Measurements from ENCODE around the gene LRPPRC.

LRPPRC gene

DNA sequence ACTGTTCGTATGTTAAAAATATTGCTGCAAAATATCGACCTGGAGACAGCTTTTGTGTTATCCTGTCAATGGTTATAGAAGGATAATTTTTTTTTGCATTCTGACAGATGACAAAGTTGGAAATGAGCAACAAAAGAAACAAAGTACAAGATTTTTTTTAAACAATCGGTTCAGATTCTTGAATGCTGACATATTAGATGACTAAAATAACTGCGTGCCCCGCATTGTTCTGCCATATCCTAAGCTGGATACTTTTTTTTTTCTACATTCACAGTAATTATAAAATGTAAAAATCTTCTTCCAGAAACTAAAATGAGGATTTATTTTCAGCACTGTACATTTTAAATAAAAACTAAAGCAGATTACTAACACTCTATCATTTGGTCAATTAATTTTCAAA lies 89.9 kb downstream of the LRPPRC start:
- no peak for FAIRE-seq

DNA sequence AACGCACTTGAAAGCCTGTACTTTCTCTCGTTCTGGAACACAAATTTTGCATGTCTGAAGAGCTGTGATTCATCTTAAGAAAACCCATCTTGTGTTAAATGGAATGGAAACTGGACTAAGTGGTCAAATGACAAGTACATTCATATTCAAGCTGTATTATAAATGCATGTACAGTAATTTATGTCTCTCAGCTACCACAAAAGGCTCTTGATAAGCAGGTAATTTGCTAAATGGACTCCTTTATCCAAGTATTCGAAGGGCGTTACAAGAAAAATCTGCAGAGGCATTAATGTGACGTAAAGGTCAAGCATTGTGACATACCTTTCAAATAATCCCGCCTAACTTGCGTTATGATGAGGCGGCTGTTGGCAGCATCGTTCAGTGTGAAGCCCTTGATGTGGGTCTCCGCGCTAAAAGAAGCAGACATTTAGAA lies 90.4 kb downstream of the LRPPRC start:
- no peak for FAIRE-seq

DNA sequence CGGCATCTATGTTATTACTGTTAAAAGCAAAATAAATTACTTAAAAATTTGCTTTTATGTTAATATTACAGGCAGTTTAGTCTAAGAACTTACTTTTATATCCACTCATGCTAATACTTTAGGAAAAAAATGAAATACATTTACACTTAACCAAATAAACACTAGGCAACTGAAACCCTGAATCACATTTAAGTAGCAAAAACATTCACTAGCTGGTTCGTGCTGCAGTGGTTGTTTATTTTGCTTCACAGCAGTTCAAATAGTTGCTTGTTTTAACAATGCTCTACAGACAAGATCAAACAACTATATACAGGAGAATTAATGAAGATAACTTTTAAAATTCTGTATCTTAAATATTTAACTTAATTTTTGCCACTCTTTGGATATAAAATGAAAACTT lies 96.2 kb downstream of the LRPPRC start:
- FAIRE-seq = no peak

DNA sequence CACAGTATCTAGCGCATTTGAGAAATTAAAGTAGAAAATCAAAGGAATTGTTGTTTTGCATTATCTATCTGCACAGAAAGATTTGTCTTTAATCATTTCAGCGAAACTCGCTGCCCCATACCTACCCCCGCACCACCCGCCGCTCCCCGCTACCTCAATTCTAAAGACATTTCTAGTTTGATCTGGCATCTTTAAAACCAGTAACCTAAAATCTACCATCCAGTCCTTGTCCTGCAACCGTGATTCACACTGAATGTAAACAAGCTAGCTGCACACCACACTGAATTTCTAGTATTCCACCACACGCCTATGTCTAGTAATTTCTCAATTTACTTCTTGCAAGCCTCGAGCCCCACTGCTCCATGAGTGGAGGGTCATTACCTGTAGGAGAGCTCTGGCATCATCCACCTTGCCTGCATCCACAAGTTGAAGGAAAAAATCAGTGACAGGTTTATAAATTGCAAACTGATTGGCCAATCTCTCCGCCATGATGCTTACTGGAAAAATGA lies 96.9 kb downstream of the LRPPRC start:
- no peak for FAIRE-seq

DNA sequence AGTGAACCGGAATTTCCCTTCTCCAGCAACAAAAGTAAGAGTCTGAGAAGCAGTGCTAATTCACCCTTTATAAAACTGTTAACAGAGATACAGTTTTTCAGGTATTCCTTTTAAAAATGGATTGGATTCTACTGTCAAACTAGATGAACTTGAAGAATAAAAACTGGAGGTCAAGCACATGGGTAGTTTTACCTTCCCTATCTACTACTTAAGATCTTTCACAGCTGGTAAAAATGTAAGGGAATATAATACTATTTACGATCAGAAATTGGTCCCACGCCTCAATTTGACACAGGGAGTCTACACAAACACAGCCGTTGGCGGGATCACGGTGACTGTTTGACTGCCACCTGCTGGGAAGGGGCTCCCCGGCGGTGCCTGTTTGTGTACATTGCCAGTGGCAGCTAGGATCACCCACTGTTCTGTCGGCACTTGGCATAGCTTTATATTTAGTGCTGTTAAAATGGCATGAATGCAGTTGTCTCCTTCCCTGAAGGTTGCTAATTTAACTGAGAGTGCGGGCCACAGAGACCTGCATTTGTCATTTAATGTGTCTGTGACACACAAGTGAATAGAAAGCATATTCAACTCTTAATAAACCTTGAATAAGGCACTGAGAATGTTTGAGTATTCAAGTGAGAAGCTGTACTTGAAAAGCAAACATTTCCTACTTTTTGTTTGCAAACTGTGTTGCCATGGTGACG lies 97.5 kb downstream of the LRPPRC start:
- no peak for FAIRE-seq

DNA sequence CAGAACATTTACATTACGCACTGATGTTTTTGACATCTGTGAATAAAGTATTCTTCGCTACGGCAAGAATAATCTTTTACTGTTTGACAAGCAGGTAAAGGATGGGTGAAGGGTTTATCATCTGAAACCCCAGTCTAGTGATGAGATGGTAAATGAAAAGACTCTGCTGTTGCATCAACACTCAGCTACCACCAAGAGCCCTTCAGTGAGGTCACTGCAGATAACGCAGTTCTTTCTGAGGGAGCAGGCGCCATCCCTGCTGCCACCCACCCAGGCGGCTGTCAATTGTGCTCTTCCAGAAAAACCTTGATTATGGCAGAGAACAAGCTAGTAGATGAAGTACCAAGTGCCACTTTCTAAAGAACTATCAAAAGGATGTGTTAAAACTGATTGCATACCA lies 98.3 kb downstream of the LRPPRC start:
- no peak for FAIRE-seq

DNA sequence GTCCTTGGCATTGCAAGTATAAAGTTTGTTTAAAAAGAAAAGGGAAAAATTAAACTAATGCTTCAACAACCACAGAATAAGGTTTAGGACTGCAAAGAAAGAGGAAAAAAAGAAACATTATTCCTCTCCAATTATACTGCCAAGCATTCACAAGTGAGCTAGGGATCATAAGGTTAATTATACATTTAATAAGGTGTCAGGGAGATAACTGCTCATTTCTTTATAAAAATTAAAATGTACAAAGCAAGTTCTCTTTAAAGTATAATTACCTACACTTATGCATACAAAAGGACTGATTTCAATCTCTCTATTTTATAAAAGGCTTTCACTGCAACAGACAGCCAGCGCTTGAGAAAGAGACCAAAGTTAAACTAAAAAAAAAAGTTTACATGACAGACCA lies 98.9 kb downstream of the LRPPRC start:
- no peak for FAIRE-seq

DNA sequence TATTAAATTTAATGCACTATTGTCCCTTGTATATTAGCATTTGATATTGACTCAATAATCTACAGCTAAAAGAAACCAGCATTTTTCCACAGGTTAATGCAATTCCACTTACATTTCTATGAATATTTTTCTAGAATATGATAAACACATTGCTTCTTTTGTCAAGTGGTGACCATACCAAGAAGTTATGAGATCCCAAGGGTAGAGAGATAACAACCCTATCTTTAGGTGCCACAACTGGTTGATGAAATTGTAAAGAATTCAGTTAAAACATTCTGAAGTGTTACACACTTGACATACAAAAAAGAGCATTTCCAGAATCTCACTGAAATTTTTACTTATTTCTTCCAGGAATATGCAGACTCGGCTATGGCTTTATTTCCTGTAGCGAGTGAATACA lies 101.0 kb downstream of the LRPPRC start:
- no peak for FAIRE-seq

DNA sequence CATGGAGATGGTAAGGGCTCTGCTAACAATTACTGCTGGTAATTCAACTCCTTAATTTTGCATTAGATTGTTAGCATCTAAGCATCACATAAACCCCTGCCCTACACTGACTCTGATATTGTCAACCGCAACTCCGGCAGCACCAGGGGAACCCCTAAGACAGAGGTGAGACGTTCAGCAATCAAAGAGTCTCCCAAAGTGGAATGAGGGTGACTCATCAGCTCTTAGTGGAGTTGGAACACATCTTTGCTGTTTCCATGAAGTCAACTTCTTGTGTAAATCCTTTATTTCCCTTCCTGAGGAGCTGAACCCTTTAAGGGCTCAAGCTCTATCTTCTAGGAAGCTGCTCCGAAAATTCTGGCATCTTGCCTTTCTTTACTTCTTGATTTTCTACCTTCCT lies 104.9 kb downstream of the LRPPRC start:
- FAIRE-seq = no peak

DNA sequence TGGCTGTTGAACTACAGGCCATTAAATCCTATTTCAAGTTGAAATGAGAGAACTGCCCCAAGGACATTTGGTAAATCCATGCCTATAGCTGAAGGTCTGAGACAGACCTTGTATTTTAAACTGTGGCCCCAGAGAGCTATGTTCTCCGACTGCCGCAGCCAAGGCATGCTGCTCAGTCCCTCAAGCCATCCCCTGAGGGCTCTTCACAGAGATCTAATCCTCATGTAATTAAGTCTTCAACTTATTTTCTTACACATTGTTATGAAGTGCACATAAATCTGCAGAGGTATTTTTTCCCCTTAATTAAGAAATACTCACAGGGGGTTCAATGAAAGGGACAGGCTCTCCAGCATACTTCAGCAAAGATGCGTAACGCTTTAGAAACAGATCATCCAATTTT lies 106.4 kb downstream of the LRPPRC start:
- FAIRE-seq = no peak

DNA sequence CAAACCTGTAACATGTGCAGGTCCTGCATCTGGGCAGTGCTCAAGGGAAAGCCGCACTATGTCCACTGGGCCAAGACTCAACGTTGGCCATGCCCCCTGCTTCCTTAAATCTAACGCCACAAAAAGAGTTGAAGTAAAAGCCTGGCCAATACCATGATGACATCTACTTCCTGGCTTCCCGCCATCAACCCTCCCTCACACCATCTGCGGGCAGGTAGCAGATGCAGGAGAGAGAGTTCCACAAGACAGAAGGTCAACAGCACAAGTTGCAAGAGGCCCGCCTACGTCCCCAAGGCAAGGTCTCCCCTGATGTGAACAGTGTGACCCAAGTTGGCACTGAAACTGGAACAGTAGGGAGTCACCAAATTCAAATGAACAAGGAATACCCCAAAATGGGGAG lies 108.6 kb downstream of the LRPPRC start:
- FAIRE-seq = no peak

DNA sequence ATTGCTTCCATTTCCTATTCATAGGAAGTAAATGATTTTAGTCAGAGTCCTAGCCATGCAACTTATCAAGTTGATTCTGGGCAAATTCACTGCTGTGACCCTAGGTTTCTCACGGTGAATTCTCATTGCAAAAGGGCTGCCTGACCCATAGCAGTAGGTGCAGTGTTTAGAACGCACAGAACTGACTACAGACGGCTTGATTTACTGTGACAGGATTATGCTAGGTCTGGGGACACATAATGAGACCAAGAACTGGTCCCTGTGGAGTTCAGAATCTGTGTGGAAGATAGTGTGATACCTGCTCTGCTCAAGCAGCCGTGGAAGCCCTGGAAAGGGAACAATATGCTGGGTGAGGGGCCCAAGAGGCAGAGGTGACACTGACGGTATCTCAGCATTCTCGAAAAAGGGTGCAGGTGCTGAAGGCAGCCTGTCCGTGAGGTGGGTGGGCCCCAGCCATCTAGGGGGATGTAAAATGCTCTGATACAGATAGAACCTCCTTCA lies 110.6 kb downstream of the LRPPRC start:
- FAIRE-seq = no peak

DNA sequence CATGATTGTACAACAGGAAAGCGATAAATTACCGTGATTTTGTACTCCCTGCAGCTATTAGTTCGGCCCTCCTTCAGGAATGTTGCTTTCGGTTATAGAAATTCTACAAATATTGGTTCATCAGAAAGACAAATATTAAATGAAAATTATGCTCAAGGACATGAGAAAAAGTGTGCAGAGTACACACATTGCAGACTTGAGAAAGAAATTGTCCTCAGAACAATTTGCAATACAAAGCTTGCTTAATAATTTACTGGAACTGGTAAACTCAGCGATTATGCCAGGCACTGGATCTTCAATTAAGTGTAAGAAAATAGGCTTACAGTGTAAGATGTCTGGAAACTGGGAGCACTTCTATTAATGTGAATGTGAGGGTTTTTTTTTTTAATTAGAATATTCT lies 111.1 kb downstream of the LRPPRC start:
- FAIRE-seq = no peak

DNA sequence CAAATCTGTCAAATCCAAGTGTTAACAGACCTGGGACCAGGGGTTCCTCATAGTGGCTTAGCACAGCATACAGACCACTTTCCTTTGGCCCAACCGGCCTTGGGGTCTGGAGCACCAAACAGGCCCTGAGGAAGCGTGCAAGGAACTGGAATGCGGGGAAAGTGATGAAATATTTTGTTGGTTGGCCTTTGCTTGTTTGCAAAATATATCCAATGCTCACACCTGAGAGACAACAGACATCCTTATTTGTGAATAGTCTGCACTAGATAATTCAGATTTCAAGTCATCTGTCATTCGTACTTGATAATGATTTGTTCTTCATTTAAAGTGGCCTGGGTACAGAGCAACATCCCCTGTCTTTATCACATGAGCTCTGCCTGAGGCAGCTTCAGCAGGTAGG lies 113.5 kb downstream of the LRPPRC start:
- no peak for FAIRE-seq

DNA sequence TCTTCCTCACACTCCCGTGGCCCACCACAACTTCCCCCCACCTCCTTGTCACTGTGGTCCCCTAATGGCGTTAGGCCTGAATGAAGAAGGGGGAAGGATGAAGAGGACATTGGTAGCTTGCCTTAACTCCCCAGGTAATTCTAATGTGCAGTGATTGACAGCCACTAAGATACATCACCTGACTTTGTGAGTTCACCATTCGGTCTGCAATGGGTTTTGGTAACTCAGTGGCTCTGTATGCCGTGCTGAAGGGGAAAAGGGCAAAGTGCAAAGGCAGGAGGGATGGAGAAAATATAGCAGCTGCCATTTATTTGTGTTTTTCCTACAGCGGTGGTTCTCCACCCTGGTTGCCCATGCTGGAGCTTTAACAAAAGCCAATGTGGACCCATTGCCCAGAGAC lies 114.8 kb downstream of the LRPPRC start:
- FAIRE-seq = no peak

DNA sequence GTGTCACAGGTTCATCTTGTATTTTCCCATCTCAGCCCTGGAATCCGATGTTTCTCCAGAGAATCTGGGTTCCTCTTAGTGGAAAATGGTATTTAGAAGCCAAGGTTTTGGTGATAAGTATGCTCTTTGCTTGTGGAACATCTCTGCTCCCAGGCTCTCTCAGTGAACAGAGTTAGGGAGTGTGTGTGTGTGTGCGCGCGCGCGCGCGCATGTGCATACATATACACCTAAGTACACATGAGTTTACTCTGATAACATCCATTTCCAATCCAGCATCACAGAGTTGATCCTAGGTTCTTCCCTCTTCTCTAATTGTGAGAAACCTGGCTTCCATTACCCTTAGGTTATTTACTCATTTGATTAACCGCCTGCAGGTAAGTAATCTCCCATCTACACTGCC lies 115.3 kb downstream of the LRPPRC start:
- no peak for FAIRE-seq

DNA sequence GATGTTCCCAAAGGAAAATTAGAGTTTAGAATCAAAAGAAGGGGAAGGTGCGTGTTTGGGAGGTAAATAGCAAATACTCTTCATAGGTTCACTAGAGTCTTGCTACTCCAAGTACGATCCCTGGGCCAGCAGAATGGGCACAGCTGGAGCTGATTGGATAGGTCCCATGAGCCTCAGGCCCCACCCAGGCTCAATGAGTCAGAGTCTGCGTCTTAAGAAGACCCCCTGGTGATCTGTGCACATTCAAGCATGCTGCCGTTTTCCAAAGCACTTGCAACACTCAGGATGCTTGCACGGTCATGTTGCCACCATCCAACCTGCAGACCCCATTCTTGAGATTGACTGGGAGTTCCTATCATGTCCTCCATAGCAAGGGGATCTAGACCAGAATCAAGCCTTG lies 116.5 kb downstream of the LRPPRC start:
- FAIRE-seq = no peak

DNA sequence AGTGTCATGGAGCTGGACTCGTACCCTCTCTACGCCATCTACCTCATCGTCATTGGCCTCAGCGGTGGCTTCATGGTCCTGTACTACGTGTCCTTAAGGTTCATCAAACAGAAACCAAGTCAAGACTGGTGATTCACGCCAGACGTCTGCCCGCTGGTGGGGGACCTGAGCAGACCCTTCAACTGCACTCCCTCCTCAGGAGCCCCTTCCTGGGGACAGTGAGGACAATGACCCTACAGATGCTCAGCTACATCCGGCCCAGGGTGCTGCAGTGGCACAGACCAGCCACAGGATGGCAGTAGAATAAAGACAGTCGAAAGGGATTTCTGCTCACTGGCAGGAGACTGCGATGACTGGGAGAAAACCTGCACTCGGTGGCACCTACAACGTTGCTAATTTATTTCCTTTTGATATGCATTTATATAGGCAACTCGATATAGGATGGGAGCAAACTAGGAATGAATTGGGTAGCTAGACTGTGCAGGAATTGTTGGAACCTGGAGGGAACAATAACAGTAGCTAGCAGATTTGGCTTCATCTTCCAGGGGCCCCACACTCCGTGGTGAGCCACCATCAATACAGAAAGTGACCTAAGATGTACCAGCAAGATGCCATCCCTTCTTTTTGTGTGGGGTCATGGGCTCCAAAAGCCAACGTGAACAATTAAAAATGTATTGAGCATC lies 117.9 kb downstream of the LRPPRC start:
- no peak for FAIRE-seq

DNA sequence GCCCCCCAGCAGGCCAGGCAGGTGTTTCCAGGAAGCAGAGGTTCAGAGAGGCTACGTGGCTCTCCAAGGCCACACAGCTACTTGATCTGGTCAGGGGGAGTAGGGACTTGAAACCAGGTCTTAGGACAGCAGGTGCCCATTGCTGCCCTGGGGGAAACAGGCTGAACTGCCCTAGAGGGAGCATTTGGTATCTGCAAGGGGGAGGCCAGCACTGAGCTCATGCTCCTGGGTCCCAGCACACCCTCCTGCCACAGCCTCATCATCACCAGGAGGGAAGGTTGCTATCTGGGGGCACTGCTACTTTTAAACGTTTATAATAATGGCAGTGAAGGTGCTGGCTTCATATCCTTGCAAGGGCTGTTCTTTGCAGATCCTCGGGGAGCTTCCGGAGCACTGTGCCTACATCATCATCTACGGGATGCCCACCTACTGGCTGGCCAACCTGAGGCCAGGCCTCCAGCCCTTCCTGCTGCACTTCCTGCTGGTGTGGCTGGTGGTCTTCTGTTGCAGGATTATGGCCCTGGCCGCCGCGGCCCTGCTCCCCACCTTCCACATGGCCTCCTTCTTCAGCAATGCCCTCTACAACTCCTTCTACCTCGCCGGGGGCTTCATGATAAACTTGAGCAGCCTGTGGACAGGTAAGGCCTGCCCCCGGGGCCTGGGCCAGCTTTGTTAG lies 120.9 kb downstream of the LRPPRC start:
- FAIRE-seq = no peak

DNA sequence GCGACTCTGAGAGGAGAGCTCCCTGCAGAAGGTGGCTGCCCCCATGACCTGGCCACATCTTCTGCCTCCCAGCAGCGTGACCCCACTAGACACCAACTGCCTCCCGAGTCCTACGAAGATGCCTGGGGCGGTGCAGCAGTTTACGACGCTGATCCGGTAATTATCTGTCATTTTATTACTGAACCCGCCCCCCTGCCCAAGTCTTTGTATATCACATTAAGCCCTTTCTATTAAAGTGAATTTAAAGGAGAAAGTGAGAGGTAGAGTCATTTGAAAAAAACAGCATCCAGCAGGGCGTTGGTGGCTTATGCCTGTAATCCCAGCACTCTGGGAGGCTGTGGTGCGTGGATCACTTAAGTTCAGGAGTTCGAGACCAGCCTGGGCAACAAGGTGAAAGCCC lies 123.6 kb downstream of the LRPPRC start:
- no peak for FAIRE-seq

DNA sequence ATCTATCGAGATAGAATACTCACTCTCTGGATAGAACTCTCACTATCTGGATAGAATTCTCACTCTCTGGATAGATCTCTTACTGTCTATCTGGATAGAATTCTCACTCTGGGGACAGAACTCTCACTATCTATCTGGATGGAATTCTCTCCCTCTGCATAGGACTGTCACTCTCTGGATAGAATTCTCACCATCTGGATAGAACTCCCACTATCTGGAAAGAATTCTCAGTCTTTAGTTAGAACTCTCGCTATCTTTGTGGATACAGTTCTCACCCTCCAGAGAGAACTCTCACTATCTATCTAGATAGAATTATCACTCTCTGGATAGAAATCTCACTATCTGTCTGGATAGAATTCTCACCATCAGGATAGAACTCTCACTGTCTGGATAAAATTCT lies 140.5 kb downstream of the LRPPRC start:
- no peak for FAIRE-seq

DNA sequence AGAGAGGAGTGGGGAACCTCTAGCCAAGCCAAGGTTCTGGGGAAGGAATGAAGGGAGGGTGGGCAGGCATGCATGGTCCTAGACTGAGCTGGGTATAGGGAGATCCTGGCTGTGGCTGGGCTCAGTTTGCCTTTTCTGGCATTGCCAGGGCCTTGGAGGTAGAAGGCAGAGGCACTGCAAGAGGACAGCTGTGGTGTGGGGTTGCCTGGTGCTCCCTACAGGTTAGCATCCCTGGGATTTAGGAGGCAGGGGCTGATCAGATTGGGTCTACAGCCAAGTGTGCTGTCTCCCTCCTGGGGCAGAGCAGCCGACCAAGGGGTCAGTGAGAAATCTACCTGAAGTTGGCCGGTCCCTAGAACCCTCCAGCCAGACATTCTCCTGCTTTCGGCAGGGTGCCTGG lies 141.1 kb downstream of the LRPPRC start:
- no peak for FAIRE-seq

DNA sequence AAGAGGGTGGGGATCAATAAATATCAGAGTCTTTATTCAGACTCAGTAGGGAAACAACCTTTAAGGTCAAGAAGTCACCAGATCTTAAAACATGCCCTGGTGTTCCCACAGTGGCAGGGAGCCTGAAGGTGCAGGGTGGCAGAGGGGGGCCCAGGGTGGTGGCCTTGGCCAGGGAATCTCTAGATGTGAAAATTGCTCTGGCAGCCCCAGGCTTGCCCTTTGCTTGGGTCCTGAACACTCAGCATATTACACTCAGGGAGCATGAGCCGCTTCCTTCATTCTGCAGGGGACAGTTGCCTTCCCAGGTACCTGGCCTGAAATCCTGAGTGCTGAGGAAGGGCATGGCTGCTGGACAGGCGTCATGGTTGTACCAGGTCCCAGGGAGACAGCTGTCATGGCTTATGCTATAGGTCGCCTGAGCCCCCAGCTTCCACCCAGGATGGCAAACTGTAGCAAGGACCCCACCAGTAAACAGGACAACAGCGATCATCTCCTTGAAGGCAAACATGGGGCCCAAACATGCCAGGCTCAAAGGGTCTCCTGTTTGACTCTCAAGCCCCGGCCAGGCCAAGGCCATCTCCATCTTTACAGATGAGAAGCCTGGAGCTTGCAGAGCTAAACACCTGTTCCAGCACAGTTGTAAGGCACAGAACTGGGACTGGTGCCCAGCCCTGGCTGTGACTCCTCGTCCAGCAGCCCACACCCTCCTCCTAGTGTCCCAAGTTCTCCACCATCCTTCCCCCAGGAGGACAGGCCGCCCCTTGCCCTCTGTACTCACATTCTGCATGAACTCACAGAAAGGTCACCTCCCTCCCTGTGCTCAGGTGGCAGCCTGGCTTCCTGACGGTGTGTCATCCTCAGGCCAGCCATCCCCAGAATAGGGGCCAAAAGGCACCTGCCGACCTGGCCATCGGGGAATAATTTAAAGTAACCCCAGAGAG lies 142.4 kb downstream of the LRPPRC start:
- FAIRE-seq = no peak
